HepG2 (cell line): ENCODE data around the gene BLMH. TPM values are rescaled to one million over a fixed set of nuclear protein-coding genes. Genes with fewer than 3 reads are reported as not detected.

ENCODE experiments used
- CBX1 ChIP-seq: IDR thresholded peaks from one replicate; pipeline ENCODE4 v1.6.1; 2016; ENCODE audit warnings: antibody characterized with exemption, low read depth
- CENPX ChIP-seq: sonication (generic); formaldehyde crosslinking; IDR thresholded peaks from 2 replicates; pipeline ENCODE4 v1.9.0; 2021; ENCODE audit warnings: mild to moderate bottlenecking, missing genetic modification reagents, moderate library complexity
- CHCHD3 ChIP-seq: sonication (generic); formaldehyde crosslinking; IDR thresholded peaks from 2 replicates; pipeline ENCODE4 v1.8.0; 2022; ENCODE audit warnings: mild to moderate bottlenecking, missing genetic modification reagents, moderate library complexity
- ERF ChIP-seq: IDR thresholded peaks from 2 replicates; pipeline ENCODE4 v1.6.1; 2018; ENCODE audit warnings: missing biosample characterization, missing genetic modification reagents
- FOXO1 ChIP-seq: sonication (generic); formaldehyde crosslinking; IDR thresholded peaks from 2 replicates; pipeline ENCODE4 v1.4.0; 2020; ENCODE audit warnings: missing genetic modification reagents
- GMEB2 ChIP-seq: IDR thresholded peaks from 2 replicates; pipeline ENCODE4 v1.6.1; 2016; ENCODE audit warnings: missing biosample characterization, missing genetic modification reagents, low read depth
- HNRNPUL1 ChIP-seq: fragments of 200-400 bp; formaldehyde crosslinking; IDR thresholded peaks from 2 replicates; pipeline ENCODE4 v1.6.1; 2017; ENCODE audit warnings: low read depth, mild to moderate bottlenecking, low read length, moderate library complexity
- NAIF1 ChIP-seq: sonication (generic); formaldehyde crosslinking; IDR thresholded peaks from 2 replicates; pipeline ENCODE4 v1.5.0; 2020; ENCODE audit warnings: mild to moderate bottlenecking, missing genetic modification reagents, borderline replicate concordance
- RBFOX2 ChIP-seq: fragments of 200-400 bp; formaldehyde crosslinking; IDR thresholded peaks from 2 replicates; pipeline ENCODE4 v1.6.1; 2017; ENCODE audit warnings: low read depth, mild to moderate bottlenecking, low read length
- RFX5 ChIP-seq: IDR thresholded peaks from 2 replicates; pipeline ENCODE4 v1.6.1; 2011; ENCODE audit warnings: low read depth, low read length, improper control_type of control experiment
- RORA ChIP-seq: sonication (generic); formaldehyde crosslinking; IDR thresholded peaks from 2 replicates; pipeline ENCODE4 v1.5.0; 2020; ENCODE audit warnings: mild to moderate bottlenecking, missing genetic modification reagents, moderate library complexity
- SIX1 ChIP-seq: sonication (generic); formaldehyde crosslinking; IDR thresholded peaks from 2 replicates; pipeline ENCODE4 v1.4.0; 2020; ENCODE audit warnings: missing genetic modification reagents, borderline replicate concordance
- SMC3 ChIP-seq: IDR thresholded peaks from 2 replicates; pipeline ENCODE4 v1.6.1; 2011; ENCODE audit warnings: low read length, improper control_type of control experiment
- TCF7L2 ChIP-seq: IDR thresholded peaks from 2 replicates; pipeline ENCODE4 v1.6.1; 2011; ENCODE audit warnings: mild to moderate bottlenecking, low read depth, low read length, moderate library complexity
- U2AF1 ChIP-seq: fragments of 200-400 bp; formaldehyde crosslinking; optimal IDR thresholded peaks from 2 replicates; pipeline ENCODE3; 2017; ENCODE audit warnings: mild to moderate bottlenecking, low read depth, low read length
- ZBTB10 ChIP-seq: sonication (generic); formaldehyde crosslinking; IDR thresholded peaks from 2 replicates; pipeline ENCODE4 v1.4.0; 2020; ENCODE audit warnings: missing genetic modification reagents, borderline replicate concordance
- ZNF3 ChIP-seq: IDR thresholded peaks from 2 replicates; pipeline ENCODE4 v1.7.0; 2017; ENCODE audit warnings: inconsistent platforms
- ZNF776 ChIP-seq: sonication (generic); formaldehyde crosslinking; IDR thresholded peaks from 2 replicates; pipeline ENCODE4 v1.4.0; 2020; ENCODE audit warnings: mild to moderate bottlenecking, missing genetic modification reagents
- polyA plus RNA-seq, 8 experiments: library from polyadenylated mRNA; depleted of rRNA in 3 of 8; stranded (reverse) in 7 of 8; unstranded in 1 of 8; fragments of >200 nt; fragmentation: Illumina TruSeq in 4 of 8; extraction: Trizol in 4 of 8; gene quantifications; 2 replicates each; pipeline versions ENCODE4 v1.2.1 to v1.2.3, GENCODE V29; 2011 to 2016; ENCODE audit warnings: low read depth in 4 of 8, missing spikeins in 1 of 8, mixed read lengths in 1 of 8; ENCODE audit not compliant: insufficient read depth in 1 of 8
- total RNA-seq, 5 experiments: library from RNA; depleted of rRNA; stranded (reverse); fragments of >200 nt; fragmentation: Illumina TruSeq; extraction: Trizol; gene quantifications; 2 replicates each; pipeline ENCODE4 v1.2.3, GENCODE V29; 2016; ENCODE audit warnings: low read depth in 1 of 5
- TF ChIP-seq, protein P1 (sequence below): IDR thresholded peaks from 2 replicates; pipeline ENCODE4 v1.6.1; 2012; ENCODE audit warnings: low read length, improper control_type of control experiment
- TF ChIP-seq, protein P2 (sequence below): sonication (generic); formaldehyde crosslinking; IDR thresholded peaks from 2 replicates; pipeline ENCODE4 v1.4.0; 2020; ENCODE audit warnings: missing genetic modification reagents

BLMH gene
- total and polyA plus RNA-seq, 2 of the 13 experiments (the other 11 are each of a cell fraction or from before 2014, with no cell fraction given) = 12.1 to 41.0 TPM

GRCh38 chr17:30290696-30291542 is 825 bp downstream of the BLMH start (continued):
- no peak for TF ChIP-seq TCF7L2
- no peak for TF ChIP-seq RORA (CRISPR knock-in tag)
- TF ChIP-seq ZBTB10 (CRISPR knock-in tag) = no peak
- no peak for TF ChIP-seq GMEB2 (CRISPR knock-in tag)
- TF ChIP-seq ERF (CRISPR knock-in tag) = peak; percentile 9; the same call in 1 of the 2 replicates
- TF ChIP-seq CENPX (CRISPR knock-in tag) = no peak
- TF ChIP-seq, protein P1, sequence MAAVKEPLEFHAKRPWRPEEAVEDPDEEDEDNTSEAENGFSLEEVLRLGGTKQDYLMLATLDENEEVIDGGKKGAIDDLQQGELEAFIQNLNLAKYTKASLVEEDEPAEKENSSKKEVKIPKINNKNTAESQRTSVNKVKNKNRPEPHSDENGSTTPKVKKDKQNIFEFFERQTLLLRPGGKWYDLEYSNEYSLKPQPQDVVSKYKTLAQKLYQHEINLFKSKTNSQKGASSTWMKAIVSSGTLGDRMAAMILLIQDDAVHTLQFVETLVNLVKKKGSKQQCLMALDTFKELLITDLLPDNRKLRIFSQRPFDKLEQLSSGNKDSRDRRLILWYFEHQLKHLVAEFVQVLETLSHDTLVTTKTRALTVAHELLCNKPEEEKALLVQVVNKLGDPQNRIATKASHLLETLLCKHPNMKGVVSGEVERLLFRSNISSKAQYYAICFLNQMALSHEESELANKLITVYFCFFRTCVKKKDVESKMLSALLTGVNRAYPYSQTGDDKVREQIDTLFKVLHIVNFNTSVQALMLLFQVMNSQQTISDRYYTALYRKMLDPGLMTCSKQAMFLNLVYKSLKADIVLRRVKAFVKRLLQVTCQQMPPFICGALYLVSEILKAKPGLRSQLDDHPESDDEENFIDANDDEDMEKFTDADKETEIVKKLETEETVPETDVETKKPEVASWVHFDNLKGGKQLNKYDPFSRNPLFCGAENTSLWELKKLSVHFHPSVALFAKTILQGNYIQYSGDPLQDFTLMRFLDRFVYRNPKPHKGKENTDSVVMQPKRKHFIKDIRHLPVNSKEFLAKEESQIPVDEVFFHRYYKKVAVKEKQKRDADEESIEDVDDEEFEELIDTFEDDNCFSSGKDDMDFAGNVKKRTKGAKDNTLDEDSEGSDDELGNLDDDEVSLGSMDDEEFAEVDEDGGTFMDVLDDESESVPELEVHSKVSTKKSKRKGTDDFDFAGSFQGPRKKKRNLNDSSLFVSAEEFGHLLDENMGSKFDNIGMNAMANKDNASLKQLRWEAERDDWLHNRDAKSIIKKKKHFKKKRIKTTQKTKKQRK = no peak
- TF ChIP-seq ZNF3 (CRISPR knock-in tag) = no peak
- no peak for TF ChIP-seq CHCHD3 (CRISPR knock-in tag)
- no peak for TF ChIP-seq RFX5
- no peak for TF ChIP-seq U2AF1
- TF ChIP-seq RBFOX2 = no peak
- TF ChIP-seq ZNF776 (CRISPR knock-in tag) = no peak
- no peak; the same call in 1 of the 2 replicates for TF ChIP-seq SIX1 (CRISPR knock-in tag)
- TF ChIP-seq, protein P2, sequence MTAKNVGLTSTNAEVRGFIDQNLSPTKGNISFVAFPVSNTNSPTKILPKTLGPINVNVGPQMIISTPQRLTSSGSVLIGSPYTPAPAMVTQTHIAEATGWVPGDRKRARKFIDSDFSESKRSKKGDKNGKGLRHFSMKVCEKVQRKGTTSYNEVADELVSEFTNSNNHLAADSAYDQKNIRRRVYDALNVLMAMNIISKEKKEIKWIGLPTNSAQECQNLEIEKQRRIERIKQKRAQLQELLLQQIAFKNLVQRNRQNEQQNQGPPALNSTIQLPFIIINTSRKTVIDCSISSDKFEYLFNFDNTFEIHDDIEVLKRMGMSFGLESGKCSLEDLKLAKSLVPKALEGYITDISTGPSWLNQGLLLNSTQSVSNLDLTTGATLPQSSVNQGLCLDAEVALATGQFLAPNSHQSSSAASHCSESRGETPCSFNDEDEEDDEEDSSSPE (CRISPR knock-in tag) = peak; percentile 57
- TF ChIP-seq CBX1 = no peak
- TF ChIP-seq SMC3 = no peak
- TF ChIP-seq HNRNPUL1 = no peak
- TF ChIP-seq NAIF1 (CRISPR knock-in tag) = 0 out of 2 replicates have a peak, but pooled peaks have one; percentile 55
- TF ChIP-seq FOXO1 = 0 out of 2 replicates have a peak, but pooled peaks have one; percentile 22
